SK-N-SH (cell line): ENCODE data around the gene MAP7. TPM values are rescaled to one million over a fixed set of nuclear protein-coding genes. Genes with fewer than 3 reads are reported as not detected.

Experiments
- CTCF ChIA-PET: fragments of 300-600, 350-600 bp; formaldehyde crosslinking; extraction: SDS; loops from one replicate; lab custom pipeline; 2021; lab: Yijun Ruan, JAX
- POLR2A ChIA-PET: fragments of 350-600 bp; sonication (Branson Sonifier 250); formaldehyde crosslinking; extraction: SDS; loops from one replicate; lab custom pipeline; 2020; ENCODE audit warnings: antibody characterized with exemption, inconsistent platforms; lab: Yijun Ruan, JAX
- DNase-seq: peaks from one replicate; pipeline ENCODE4 v3.0.0; 2012
- H2AFZ ChIP-seq: fragments of 200-600 bp; sonication (generic); 2 replicates; pipeline ENCODE4 v1.8.1; 2016; ENCODE audit warnings: antibody characterized with exemption, mild to moderate bottlenecking, low read depth
- H3F3A ChIP-seq: fragments of 200-600 bp; sonication (generic); replicated peaks from 2 replicates; pipeline ENCODE3; 2016; ENCODE audit warnings: antibody characterized with exemption, mild to moderate bottlenecking; ENCODE audit not compliant: insufficient read depth
- H3K27ac ChIP-seq, 2 experiments: fragments of 200-500 bp in 1 of 2; fragments of 200-600 bp in 1 of 2; sonication (Bioruptor generic) in 1 of 2; sonication (generic), shearing (Covaris generic) in 1 of 2; 2 replicates each; pipeline versions ENCODE4 v1.5.1 to v1.6.1; 2014 to 2016; ENCODE audit warnings: low read depth in 2 of 2, inconsistent platforms in 1 of 2, low read length in 1 of 2, mild to moderate bottlenecking in 1 of 2, mixed read lengths in 1 of 2
- H3K27me3 ChIP-seq: fragments of 200-600 bp; sonication (generic), shearing (Covaris generic); 2 replicates; pipeline ENCODE4 v1.6.1; 2016; ENCODE audit warnings: mixed run types; ENCODE audit not compliant: insufficient read depth
- H3K36me3 ChIP-seq, 2 experiments: fragments of 200-500 bp in 1 of 2; fragments of 200-600 bp in 1 of 2; sonication (Bioruptor generic) in 1 of 2; sonication (generic) in 1 of 2; replicated peaks in 1 of 2; 2 replicates each; pipeline versions ENCODE3 to v1.5.1; 2014 to 2016; ENCODE audit warnings: low read length in 1 of 2, mild to moderate bottlenecking in 1 of 2; ENCODE audit not compliant: insufficient read depth in 2 of 2, control insufficient read depth in 1 of 2
- H3K4me1 ChIP-seq, 2 experiments: fragments of 200-500 bp in 1 of 2; fragments of 200-600 bp in 1 of 2; sonication (Bioruptor generic) in 1 of 2; sonication (generic), shearing (Covaris generic) in 1 of 2; 2 replicates each; pipeline versions ENCODE4 v1.5.1 to v1.6.1; 2014 to 2016; ENCODE audit warnings: low read depth in 1 of 2, low read length in 1 of 2, mixed run types in 1 of 2; ENCODE audit not compliant: insufficient read depth in 2 of 2, control insufficient read depth in 1 of 2
- H3K4me2 ChIP-seq: fragments of 200-600 bp; sonication (generic), shearing (Covaris generic); 2 replicates; pipeline ENCODE4 v1.6.1; 2017; ENCODE audit warnings: mixed run types
- H3K4me3 ChIP-seq, 2 experiments: fragments of 200-500 bp in 1 of 2; fragments of 200-600 bp in 1 of 2; sonication (Bioruptor generic) in 1 of 2; sonication (generic), shearing (Covaris generic) in 1 of 2; 2 replicates each; pipeline versions ENCODE4 v1.5.1 to v1.8.1; 2014 to 2016; ENCODE audit warnings: low read depth in 2 of 2, inconsistent platforms in 1 of 2, low read length in 1 of 2, mild to moderate bottlenecking in 1 of 2, mixed read lengths in 1 of 2, moderate library complexity in 1 of 2
- H3K79me2 ChIP-seq: fragments of 200-600 bp; sonication (generic); 2 replicates; pipeline ENCODE4 v1.8.1; 2017; ENCODE audit warnings: mild to moderate bottlenecking; ENCODE audit not compliant: insufficient read depth
- H3K9ac ChIP-seq: fragments of 200-600 bp; sonication (generic); 2 replicates; pipeline ENCODE4 v1.6.1; 2017; ENCODE audit warnings: mixed run types
- H3K9me2 ChIP-seq: fragments of 200-600 bp; sonication (generic); 2 replicates; pipeline ENCODE4 v1.6.1; 2017; ENCODE audit warnings: mixed run types
- H3K9me3 ChIP-seq: fragments of 200-600 bp; sonication (generic); 2 replicates; pipeline ENCODE4 v1.6.1; 2017; ENCODE audit warnings: mixed run types, mild to moderate bottlenecking, moderate library complexity
- H4K20me1 ChIP-seq: fragments of 200-600 bp; sonication (generic); 2 replicates; pipeline ENCODE4 v1.6.1; 2017; ENCODE audit warnings: mild to moderate bottlenecking, mixed run types; ENCODE audit not compliant: insufficient read depth
- CTCF ChIP-seq: fragments of 200-600 bp; sonication (generic); IDR thresholded peaks from 2 replicates; pipeline ENCODE4 v1.6.1; 2017; ENCODE audit warnings: antibody characterized with exemption, mild to moderate bottlenecking, moderate library complexity
- ELF1 ChIP-seq: IDR thresholded peaks from 2 replicates; pipeline ENCODE4 v1.4.0; 2012
- EZH2phosphoT487 ChIP-seq: fragments of 200-600 bp; sonication (generic); IDR thresholded peaks from 2 replicates; pipeline ENCODE4 v1.6.1; 2017; ENCODE audit warnings: low read depth, mixed run types, mild to moderate bottlenecking, antibody characterized with exemption, moderate library complexity, borderline replicate concordance
- FOSL2 ChIP-seq: IDR thresholded peaks from 2 replicates; pipeline ENCODE4 v1.4.0; 2012; ENCODE audit warnings: low read depth, mild to moderate bottlenecking, moderate library complexity, borderline replicate concordance
- FOXJ3 ChIP-seq: sonication (generic); formaldehyde crosslinking; IDR thresholded peaks from 2 replicates; pipeline ENCODE4 v1.5.1; 2020; ENCODE audit warnings: mild to moderate bottlenecking, missing genetic modification reagents
- FOXM1 ChIP-seq: IDR thresholded peaks from 2 replicates; pipeline ENCODE4 v1.4.0; 2012; ENCODE audit warnings: low read depth, mild to moderate bottlenecking
- GABPA ChIP-seq: IDR thresholded peaks from 2 replicates; pipeline ENCODE4 v1.4.0; 2012; ENCODE audit warnings: low read depth, mild to moderate bottlenecking
- GATA2 ChIP-seq: sonication (generic); formaldehyde crosslinking; IDR thresholded peaks from 2 replicates; pipeline ENCODE4 v1.5.0; 2020; ENCODE audit warnings: mild to moderate bottlenecking, missing genetic modification reagents
- MAX ChIP-seq: IDR thresholded peaks from 2 replicates; pipeline ENCODE4 v1.4.0; 2012; ENCODE audit warnings: low read depth
- NFIC ChIP-seq: IDR thresholded peaks from 2 replicates; pipeline ENCODE4 v1.4.0; 2012; ENCODE audit warnings: borderline replicate concordance
- RAD21 ChIP-seq: IDR thresholded peaks from 2 replicates; pipeline ENCODE4 v1.6.1; 2012; ENCODE audit warnings: mild to moderate bottlenecking, low read length
- RCOR1 ChIP-seq: fragments of 150-350 bp; IDR thresholded peaks from 2 replicates; pipeline ENCODE4 v1.6.1; 2017; ENCODE audit warnings: antibody characterized with exemption, low read length
- RFX5 ChIP-seq: IDR thresholded peaks from 2 replicates; pipeline ENCODE4 v1.6.1; 2012; ENCODE audit warnings: mild to moderate bottlenecking, improper control_type of control experiment, low read length
- RXRA ChIP-seq: IDR thresholded peaks from 2 replicates; pipeline ENCODE4 v1.4.0; 2012; ENCODE audit warnings: low read depth, mild to moderate bottlenecking, borderline replicate concordance
- SIN3A ChIP-seq: IDR thresholded peaks from 2 replicates; pipeline ENCODE4 v1.6.1; 2012; ENCODE audit warnings: low read depth, mild to moderate bottlenecking, low read length, moderate library complexity, borderline replicate concordance
- TCF12 ChIP-seq: IDR thresholded peaks from 2 replicates; pipeline ENCODE4 v1.4.0; 2012
- TEAD4 ChIP-seq: IDR thresholded peaks from 2 replicates; pipeline ENCODE4 v1.4.0; 2012; ENCODE audit warnings: mild to moderate bottlenecking, borderline replicate concordance; ENCODE audit not compliant: insufficient read depth
- USF2 ChIP-seq: fragments of 150-350 bp; IDR thresholded peaks from 2 replicates; pipeline ENCODE4 v1.6.1; 2017; ENCODE audit warnings: antibody characterized with exemption, low read length, low read depth, borderline replicate concordance
- YY1 ChIP-seq: IDR thresholded peaks from 2 replicates; pipeline ENCODE4 v1.4.0; 2012; ENCODE audit warnings: low read depth, mild to moderate bottlenecking
- ZBTB33 ChIP-seq: IDR thresholded peaks from 2 replicates; pipeline ENCODE4 v1.4.0; 2012; ENCODE audit warnings: low read depth, borderline replicate concordance
- WGBS: methylation state at CpG from one replicate; pipeline ENCODE4 v1.1.6; 2017; ENCODE audit warnings: low lambda C conversion rate; 5-methylcytosine and 5-hydroxymethylcytosine counted together
- polyA plus RNA-seq, 3 experiments: library from polyadenylated mRNA; depleted of rRNA; stranded (reverse); fragments of >200 nt; gene quantifications; 2 replicates each; pipeline ENCODE4 v1.2.3, GENCODE V29; 2012

Gene MAP7
- polyA plus RNA-seq, 1 of the 3 experiments (the other 2 are of a cell fraction), result 0.76 TPM

GRCh38 chr6:136510782-136511181 lies 39.4 kb downstream of the MAP7 start:
- DNase-seq, result no peak

GRCh38 chr6:136510299-136510698 lies 39.9 kb downstream of the MAP7 start:
- no peaks in the 10 kb centered on the region for H3K9me3 ChIP-seq
- H3K4me3 ChIP-seq, result no peak overlapping the region
- H3F3A ChIP-seq, result no peaks in the 10 kb centered on the region
- no peak overlapping the region for H3K9ac ChIP-seq
- H4K20me1 ChIP-seq, result no peaks in the 10 kb centered on the region
- CTCF ChIA-PET, result interaction anchor here (1.0 to 2.0 kb wide), 2 partner anchors 14 to 37 kb away, joined by 4 to 6 read pairs; no protein-coding TSS in a partner anchor
- POLR2A ChIA-PET, result no interaction called here
- H2AFZ ChIP-seq, result no peak overlapping the region
- H3K4me2 ChIP-seq, result no peak overlapping the region
- no peak overlapping the region for H3K27ac ChIP-seq
- H3K27me3 ChIP-seq, result no peaks in the 10 kb centered on the region
- no peaks in the 10 kb centered on the region for H3K9me2 ChIP-seq
- 89% methylated on average over 5 of the region's 5 CpGs for WGBS
- DNase-seq, result no peak
- H3K36me3 ChIP-seq, result no peaks in the 10 kb centered on the region
- no peaks in the 10 kb centered on the region for H3K79me2 ChIP-seq
- H3K4me1 ChIP-seq, result peaks cover 0 to 13% of the 10 kb centered on the region in 2 experiments; a peak in 2 of 4 replicates
- no peak for TF ChIP-seq RFX5
- TF ChIP-seq TCF12, result no peak
- TF ChIP-seq TEAD4, result no peak
- no peak for TF ChIP-seq ZBTB33
- TF ChIP-seq FOXJ3 (CRISPR knock-in tag), result no peak
- no peak for TF ChIP-seq FOXM1
- no peak for TF ChIP-seq ELF1
- no peak for TF ChIP-seq MAX
- TF ChIP-seq GATA2 (CRISPR knock-in tag), result no peak
- no peak for TF ChIP-seq SIN3A
- TF ChIP-seq YY1, result no peak

More at GRCh38 chr6:136510782-136511181, 39.4 kb downstream of the MAP7 start:
- Histone ChIP-seq H3K4me2 (no peak overlapping the region), H3K4me1 (peaks cover 0 to 13% of the 10 kb centered on the region in 2 experiments; a peak in 2 of 4 replicates), H3K27ac (no peak overlapping the region), H3K9me3 (no peaks in the 10 kb centered on the region), H3K27me3 (no peaks in the 10 kb centered on the region), H3K9me2 (no peaks in the 10 kb centered on the region), H3K79me2 (no peaks in the 10 kb centered on the region), H4K20me1 (no peaks in the 10 kb centered on the region), H3K4me3 (no peak overlapping the region), H3K36me3 (no peaks in the 10 kb centered on the region), H3K9ac (no peak overlapping the region), H3F3A (no peaks in the 10 kb centered on the region), H2AFZ (no peak overlapping the region)
- TF ChIP-seq GABPA, result no peak
- no peak for TF ChIP-seq USF2
- TF ChIP-seq FOSL2, result no peak
- no peak for TF ChIP-seq EZH2phosphoT487
- TF ChIP-seq MAX, result no peak
- TF ChIP-seq CTCF, result no peak
- TF ChIP-seq SIN3A, result no peak
- no peak for TF ChIP-seq RAD21
- TF ChIP-seq RXRA, result no peak
- TF ChIP-seq NFIC, result no peak
- no peak for TF ChIP-seq RCOR1
- ChIA-PET POLR2A (no interaction called here), CTCF (interaction anchor here (2.0 to 2.7 kb wide), 2 partner anchors 36 to 39 kb away, joined by 6 read pairs; partner anchors contain the start of gene MAP7)
- 77% methylated on average over 4 of the region's 4 CpGs for WGBS
